DOHH2 (cell line): ENCODE data around the gene LRMDA.

Source experiments
- H3F3A ChIP-seq: fragments of 200-600 bp; sonication (generic), shearing (Covaris generic); 2 replicates; pipeline ENCODE4 v1.6.0; 2016; ENCODE audit warnings: antibody characterized with exemption, mild to moderate bottlenecking; ENCODE audit not compliant: control insufficient read depth, insufficient read depth
- H3K27ac ChIP-seq: fragments of 200-600 bp; sonication (generic); 2 replicates; pipeline ENCODE4 v1.5.1; 2014; ENCODE audit warnings: low read depth, mild to moderate bottlenecking, low read length, moderate library complexity
- H3K27me3 ChIP-seq: fragments of 200-600 bp; sonication (generic); 2 replicates; pipeline ENCODE4 v1.6.1; 2014; ENCODE audit warnings: mild to moderate bottlenecking, low read length, mixed read lengths; ENCODE audit not compliant: control insufficient read depth
- H3K36me3 ChIP-seq: fragments of 200-600 bp; sonication (generic); 2 replicates; pipeline ENCODE4 v1.6.1; 2014; ENCODE audit warnings: mild to moderate bottlenecking, low read length, moderate library complexity, mixed read lengths; ENCODE audit not compliant: control insufficient read depth
- H3K4me1 ChIP-seq: fragments of 200-600 bp; sonication (generic); 2 replicates; pipeline ENCODE4 v1.6.1; 2014; ENCODE audit warnings: mild to moderate bottlenecking, low read length, mixed read lengths; ENCODE audit not compliant: control insufficient read depth
- H3K4me2 ChIP-seq: fragments of 200-600 bp; sonication (generic); 2 replicates; pipeline ENCODE4 v1.6.0; 2014; ENCODE audit warnings: mild to moderate bottlenecking, low read length, moderate library complexity
- H3K4me3 ChIP-seq: fragments of 200-600 bp; sonication (generic); 2 replicates; pipeline ENCODE4 v1.5.1; 2014; ENCODE audit warnings: mild to moderate bottlenecking, low read length, mixed read lengths
- H3K79me2 ChIP-seq: fragments of 200-600 bp; sonication (generic); 2 replicates; pipeline ENCODE4 v1.6.1; 2014; ENCODE audit warnings: mild to moderate bottlenecking, low read length, mixed read lengths; ENCODE audit not compliant: control insufficient read depth
- H3K9me2 ChIP-seq: fragments of 200-600 bp; sonication (generic); replicated peaks from 2 replicates; pipeline ENCODE4 v1.6.1; 2014; ENCODE audit warnings: mild to moderate bottlenecking, low read length, mixed read lengths; ENCODE audit not compliant: control insufficient read depth
- H3K9me3 ChIP-seq: fragments of 200-600 bp; sonication (generic); 2 replicates; pipeline ENCODE4 v1.6.1; 2014; ENCODE audit warnings: antibody characterized with exemption, low read length, mixed read lengths; ENCODE audit not compliant: control insufficient read depth, insufficient read depth
- H4K20me1 ChIP-seq: fragments of 200-600 bp; sonication (generic); 2 replicates; pipeline ENCODE4 v1.6.0; 2014; ENCODE audit warnings: low read depth, mild to moderate bottlenecking, antibody characterized with exemption, low read length, moderate library complexity; ENCODE audit not compliant: control insufficient read depth, insufficient read depth
- EZH2phosphoT487 ChIP-seq: fragments of 200-600 bp; sonication (generic); IDR thresholded peaks from 2 replicates; pipeline ENCODE4 v1.6.1; 2017; ENCODE audit warnings: borderline replicate concordance, mild to moderate bottlenecking, antibody characterized with exemption, low read length, moderate library complexity, mixed read lengths
- TF ChIP-seq, protein P1 (sequence below): fragments of 200-600 bp; sonication (generic); IDR thresholded peaks from one replicate; pipeline ENCODE4 v1.5.1; 2014; ENCODE audit warnings: antibody characterized with exemption, mild to moderate bottlenecking, low read depth, low read length; ENCODE audit not compliant: poor library complexity, severe bottlenecking

The LRMDA gene

DNA sequence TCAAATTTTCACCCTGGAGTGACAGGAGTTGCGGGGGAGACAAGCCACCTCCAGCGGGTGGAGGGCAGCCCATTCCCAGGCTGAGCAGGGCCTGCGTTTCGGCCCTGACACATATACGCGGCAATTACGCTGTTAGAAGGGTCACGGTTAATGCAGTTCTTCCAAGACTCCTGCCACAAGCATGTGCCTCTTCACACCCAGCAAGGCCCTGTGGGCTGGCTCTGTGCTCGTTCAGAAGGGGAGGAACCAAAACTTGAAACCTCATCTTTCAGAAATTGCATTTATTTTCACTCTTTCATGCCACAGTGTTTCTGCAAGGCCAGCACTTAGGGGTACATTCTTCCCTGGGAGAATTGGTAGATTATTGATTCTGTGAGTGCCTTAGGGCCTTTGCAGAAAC, 24.7 kb downstream of the LRMDA start:
- Histone ChIP-seq H3K27me3 (no peaks in the 10 kb centered on the region), H4K20me1 (no peaks in the 10 kb centered on the region), H3K4me1 (no peaks in the 10 kb centered on the region), H3F3A (no peaks in the 10 kb centered on the region), H3K9me3 (no peaks in the 10 kb centered on the region), H3K36me3 (no peaks in the 10 kb centered on the region), H3K9me2 (no peaks in the 10 kb centered on the region), H3K4me3 (no peak overlapping the region), H3K27ac (no peak overlapping the region), H3K4me2 (no peak overlapping the region), H3K79me2 (no peaks in the 10 kb centered on the region)
- TF ChIP-seq EZH2phosphoT487 = no peak
- TF ChIP-seq, protein P1, sequence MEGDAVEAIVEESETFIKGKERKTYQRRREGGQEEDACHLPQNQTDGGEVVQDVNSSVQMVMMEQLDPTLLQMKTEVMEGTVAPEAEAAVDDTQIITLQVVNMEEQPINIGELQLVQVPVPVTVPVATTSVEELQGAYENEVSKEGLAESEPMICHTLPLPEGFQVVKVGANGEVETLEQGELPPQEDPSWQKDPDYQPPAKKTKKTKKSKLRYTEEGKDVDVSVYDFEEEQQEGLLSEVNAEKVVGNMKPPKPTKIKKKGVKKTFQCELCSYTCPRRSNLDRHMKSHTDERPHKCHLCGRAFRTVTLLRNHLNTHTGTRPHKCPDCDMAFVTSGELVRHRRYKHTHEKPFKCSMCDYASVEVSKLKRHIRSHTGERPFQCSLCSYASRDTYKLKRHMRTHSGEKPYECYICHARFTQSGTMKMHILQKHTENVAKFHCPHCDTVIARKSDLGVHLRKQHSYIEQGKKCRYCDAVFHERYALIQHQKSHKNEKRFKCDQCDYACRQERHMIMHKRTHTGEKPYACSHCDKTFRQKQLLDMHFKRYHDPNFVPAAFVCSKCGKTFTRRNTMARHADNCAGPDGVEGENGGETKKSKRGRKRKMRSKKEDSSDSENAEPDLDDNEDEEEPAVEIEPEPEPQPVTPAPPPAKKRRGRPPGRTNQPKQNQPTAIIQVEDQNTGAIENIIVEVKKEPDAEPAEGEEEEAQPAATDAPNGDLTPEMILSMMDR = no peak

DNA sequence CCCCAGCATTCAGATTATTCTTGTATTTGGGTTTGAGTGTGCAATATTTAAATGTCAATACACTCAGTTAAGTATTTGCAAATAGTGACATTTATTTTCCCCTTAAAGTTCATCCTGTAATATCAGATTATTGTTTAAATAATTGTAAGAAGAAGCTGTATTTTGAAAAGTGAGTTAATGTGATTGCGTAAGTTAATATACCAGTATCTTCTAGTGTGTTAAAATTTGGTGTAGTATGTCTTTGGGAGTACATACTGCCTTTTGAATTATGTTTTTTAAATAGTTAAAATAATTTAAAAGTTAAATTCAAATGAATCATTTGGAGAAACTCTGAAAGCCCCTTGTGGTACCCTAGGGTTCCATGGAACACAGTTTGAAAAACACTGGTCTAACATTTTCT, 28.6 kb downstream of the LRMDA start:
- Histone ChIP-seq H3K4me1 (no peaks in the 10 kb centered on the region), H3K79me2 (no peaks in the 10 kb centered on the region), H3K4me2 (no peak overlapping the region), H3K27me3 (no peaks in the 10 kb centered on the region), H3K9me3 (no peaks in the 10 kb centered on the region), H3K27ac (no peak overlapping the region), H4K20me1 (no peaks in the 10 kb centered on the region), H3K9me2 (no peaks in the 10 kb centered on the region), H3F3A (no peaks in the 10 kb centered on the region), H3K4me3 (no peak overlapping the region), H3K36me3 (no peaks in the 10 kb centered on the region)
- TF ChIP-seq EZH2phosphoT487 = no peak
- TF ChIP-seq, protein P1 = no peak

DNA sequence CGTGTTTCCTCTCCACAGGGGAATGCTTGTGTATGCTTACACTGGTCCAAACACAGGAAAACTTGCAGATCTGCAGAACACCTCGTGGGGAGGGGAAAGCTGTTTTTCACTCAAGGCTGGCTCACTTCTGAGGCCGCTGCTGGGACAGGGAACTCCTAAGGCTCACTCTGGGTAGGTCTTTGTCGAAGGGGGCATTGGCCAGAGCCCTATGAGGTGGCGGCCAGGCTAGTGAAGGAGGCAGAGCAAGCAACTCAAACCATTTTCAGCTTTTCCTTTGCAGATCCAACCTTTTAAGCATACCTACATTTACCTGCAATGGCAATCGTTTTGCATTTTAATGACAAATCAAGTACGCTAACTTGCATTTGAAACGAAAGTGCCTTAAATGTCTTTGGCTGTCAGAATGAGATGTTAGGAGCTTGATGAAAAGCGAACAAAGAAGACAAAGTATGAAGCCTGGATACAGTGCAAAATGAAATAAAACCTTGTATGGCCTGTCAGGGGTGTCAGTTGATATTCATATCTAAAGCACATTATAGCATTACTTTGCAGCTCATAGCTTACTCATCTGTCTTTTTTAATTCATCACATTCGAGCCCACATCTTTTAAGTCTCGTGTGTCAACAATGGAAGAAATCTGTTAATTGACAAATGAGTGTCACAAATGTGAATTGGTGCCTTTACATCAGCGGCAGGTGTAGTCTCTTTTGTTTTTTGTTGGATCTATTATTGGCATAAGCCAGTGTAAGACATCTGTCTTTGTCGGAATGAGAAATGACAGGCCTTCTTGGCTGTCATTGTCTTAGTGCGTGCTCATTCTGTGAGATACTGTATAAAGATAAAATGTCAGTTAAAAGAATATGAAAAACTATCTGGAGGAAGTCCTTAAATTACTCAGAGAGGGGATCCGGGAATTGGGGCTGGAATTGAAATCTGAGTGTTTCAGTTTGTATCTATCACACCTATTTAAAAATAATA, 30.5 kb downstream of the LRMDA start:
- Histone ChIP-seq H3K27ac (no peak overlapping the region), H3K9me3 (no peaks in the 10 kb centered on the region), H3F3A (no peaks in the 10 kb centered on the region), H3K4me3 (no peak overlapping the region), H4K20me1 (no peaks in the 10 kb centered on the region), H3K79me2 (no peaks in the 10 kb centered on the region), H3K36me3 (no peaks in the 10 kb centered on the region), H3K9me2 (no peaks in the 10 kb centered on the region), H3K4me1 (no peaks in the 10 kb centered on the region), H3K27me3 (no peaks in the 10 kb centered on the region), H3K4me2 (no peak overlapping the region)
- TF ChIP-seq, protein P1 = no peak
